Body of pancreas (tissue), 4 donors: ENCODE results near the gene SLC9A3.

Experiments
- POLR2A ChIP-seq, 3 donors: fragments of 450-650 bp; IDR thresholded peaks; one replicate each; pipeline ENCODE4 v1.6.1; 2016; ENCODE audit warnings: antibody characterized with exemption in 3 of 3, mild to moderate bottlenecking in 2 of 3
- TF ChIP-seq, protein P1 (sequence below), 7 experiments: fragments of 450-650 bp in 4 of 7; fragments of 200-600 bp in 3 of 7; sonication (generic) in 3 of 7; IDR thresholded peaks; one replicate each; pipeline ENCODE4 v1.5.1; 2016 to 2019; ENCODE audit warnings: antibody characterized with exemption in 7 of 7

GRCh38 chr5:446066-446882 lies 78.0 kb downstream of the SLC9A3 start:
- TF ChIP-seq, protein P1, sequence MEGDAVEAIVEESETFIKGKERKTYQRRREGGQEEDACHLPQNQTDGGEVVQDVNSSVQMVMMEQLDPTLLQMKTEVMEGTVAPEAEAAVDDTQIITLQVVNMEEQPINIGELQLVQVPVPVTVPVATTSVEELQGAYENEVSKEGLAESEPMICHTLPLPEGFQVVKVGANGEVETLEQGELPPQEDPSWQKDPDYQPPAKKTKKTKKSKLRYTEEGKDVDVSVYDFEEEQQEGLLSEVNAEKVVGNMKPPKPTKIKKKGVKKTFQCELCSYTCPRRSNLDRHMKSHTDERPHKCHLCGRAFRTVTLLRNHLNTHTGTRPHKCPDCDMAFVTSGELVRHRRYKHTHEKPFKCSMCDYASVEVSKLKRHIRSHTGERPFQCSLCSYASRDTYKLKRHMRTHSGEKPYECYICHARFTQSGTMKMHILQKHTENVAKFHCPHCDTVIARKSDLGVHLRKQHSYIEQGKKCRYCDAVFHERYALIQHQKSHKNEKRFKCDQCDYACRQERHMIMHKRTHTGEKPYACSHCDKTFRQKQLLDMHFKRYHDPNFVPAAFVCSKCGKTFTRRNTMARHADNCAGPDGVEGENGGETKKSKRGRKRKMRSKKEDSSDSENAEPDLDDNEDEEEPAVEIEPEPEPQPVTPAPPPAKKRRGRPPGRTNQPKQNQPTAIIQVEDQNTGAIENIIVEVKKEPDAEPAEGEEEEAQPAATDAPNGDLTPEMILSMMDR (IDR thresholded peaks at IDR 0.05), result no peak
- no peak for TF ChIP-seq POLR2A (IDR thresholded peaks at IDR 0.05)
